GM18508 (cell line): ENCODE data around the gene DMXL1.

Experiments
- ATAC-seq: cut with Tn5 transposase; IDR thresholded peaks from one replicate; pipeline ENCODE4 v1.9.1; 2021; ENCODE audit warnings: moderate number of reproducible peaks; ENCODE audit not compliant: insufficient read depth, unreplicated experiment

DMXL1 gene

DNA sequence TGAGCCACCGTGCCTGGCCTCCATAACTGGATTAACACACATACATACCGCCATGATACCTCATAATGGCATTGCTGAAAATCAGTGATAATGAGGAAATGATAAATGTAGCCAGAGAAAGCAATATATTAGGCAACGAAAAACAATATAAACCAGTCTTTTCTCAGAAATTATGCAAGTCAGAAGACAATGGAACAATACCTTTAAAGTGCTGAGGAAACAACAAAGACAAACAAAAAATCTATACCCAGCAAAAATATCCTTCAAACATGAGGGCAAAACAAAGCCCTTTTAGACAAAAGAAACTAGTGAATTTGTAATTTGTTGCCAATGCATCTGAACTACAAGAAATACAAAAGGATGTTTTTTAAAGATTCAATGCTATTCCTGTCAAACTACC, 186.7 kb downstream of the DMXL1 start:
- no peak for ATAC-seq

GRCh38 chr5:119263639-119264038, 192.8 kb downstream of the DMXL1 start:
- ATAC-seq: no peak

DNA sequence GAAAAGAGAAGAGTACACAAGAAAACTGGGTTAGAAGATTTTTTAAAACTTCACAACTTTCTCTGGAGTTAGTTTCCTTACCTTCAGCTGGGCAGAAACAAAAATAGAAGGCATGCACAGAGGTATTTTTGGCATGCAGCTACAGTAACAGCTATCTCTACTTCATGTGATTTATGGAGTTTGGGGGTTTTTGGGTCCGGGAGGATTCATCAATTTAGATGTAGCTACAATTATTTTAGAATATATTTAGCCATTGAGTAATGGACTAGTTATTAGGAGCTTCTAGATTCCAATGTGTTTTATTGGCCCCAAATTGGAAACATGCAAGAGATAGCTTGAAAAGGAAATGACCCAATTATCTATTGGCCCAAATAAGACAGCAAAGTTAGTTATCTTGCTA, 193.3 kb downstream of the DMXL1 start:
- no peak for ATAC-seq

- ATAC-seq: peak; percentile 78
Observed at GRCh38 chr5:119267958-119268386, 197.1 kb downstream of the DMXL1 start.

DNA sequence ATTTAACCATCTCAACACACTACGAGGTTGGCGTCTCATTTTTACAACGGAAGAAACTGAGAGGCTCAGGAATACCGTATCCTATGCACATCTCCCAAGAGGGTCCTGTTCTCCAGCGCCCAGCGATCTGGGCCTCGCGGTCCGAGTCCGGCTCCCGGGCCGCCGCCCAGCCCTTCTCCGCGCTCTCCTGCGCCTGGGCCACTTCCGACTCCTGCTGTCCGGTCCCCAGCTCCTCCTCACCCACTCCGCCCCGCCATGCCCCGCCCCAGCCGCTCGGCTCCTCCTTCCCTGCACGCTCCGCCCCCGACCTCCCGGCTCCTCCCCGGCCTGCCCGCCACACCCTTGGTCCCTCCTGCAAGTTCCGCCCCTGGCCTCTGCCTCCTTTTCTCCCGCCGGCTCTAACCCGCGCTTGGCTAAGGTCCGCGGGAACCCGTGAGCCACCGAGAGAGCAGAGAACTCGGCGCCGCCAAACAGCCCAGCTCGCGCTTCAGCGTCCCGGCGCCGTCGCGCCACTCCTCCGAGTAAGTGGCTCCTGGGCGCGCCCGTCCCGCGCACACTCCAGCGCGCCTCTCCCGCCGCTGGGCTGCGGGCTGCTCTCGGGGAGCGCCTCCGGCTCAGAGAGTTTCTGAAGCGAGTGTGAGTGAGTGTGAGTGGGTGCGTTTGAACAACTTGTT, 197.6 kb downstream of the DMXL1 start:
- ATAC-seq: peak; percentile 42

GRCh38 chr5:119269061-119269944, 198.4 kb downstream of the DMXL1 start:
- ATAC-seq: no peak

DNA sequence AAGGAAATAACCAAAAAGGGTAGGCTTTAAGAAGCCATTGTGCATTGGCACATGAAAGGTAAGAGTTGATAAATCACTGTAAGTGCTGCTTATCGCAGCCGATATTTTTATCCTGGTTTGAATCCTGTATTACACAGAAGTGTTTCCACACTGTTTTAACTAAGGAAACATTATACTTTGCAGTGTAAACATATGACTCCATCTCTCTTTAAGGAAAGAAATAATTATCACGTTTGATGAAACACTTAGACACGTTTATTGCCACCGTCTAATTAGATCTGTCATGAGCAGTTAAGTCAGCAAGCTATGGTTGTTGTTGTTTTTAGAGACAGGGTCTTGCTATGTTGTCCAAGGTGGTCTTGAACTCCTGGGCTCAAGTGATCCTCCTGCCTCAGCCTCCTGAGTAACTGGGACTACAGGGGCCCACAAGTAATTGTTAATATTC, 199.3 kb downstream of the DMXL1 start:
- ATAC-seq: no peak

DNA sequence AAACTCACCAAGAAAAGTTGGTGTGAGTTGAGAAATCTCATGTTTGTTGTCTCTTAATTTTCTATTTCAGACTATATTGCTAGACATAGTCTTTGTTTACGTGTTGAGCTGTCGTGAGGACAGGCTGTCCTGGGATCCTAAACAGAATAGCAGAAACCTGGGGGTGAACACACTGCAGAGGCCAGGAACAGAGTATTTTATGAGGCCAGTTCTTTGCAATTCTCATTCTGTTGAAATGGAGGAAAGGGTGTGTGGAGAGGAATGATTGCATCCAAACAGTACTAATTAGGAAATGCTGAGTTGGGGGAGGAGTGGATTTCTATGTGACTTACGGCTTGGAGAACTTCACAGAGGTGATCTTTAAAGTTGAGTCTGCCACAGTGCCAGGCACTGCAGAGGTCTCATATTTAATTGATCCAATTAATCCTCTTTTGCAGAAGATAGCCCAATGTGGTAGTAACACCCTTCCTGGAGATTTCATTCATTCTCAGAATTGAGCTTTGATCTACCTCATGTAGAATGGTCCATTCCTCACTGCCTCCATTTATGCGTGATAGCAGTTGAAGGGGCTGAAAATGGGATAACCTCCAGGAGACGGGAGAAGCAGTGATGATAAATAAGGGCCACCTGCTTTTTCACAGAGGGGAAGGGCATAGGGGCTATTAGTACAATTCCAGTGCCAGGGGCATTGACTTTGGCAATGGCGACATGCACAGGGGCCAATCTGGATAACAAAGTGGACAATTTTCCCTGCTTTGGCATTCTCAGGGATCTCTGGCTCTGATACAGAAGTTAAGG, 200.3 kb downstream of the DMXL1 start:
- no peak for ATAC-seq

GRCh38 chr5:119271758-119272730, 201.2 kb downstream of the DMXL1 start:
- ATAC-seq: no peak

- no peak for ATAC-seq
Observed at GRCh38 chr5:119273391-119273839, 202.5 kb downstream of the DMXL1 start.

DNA sequence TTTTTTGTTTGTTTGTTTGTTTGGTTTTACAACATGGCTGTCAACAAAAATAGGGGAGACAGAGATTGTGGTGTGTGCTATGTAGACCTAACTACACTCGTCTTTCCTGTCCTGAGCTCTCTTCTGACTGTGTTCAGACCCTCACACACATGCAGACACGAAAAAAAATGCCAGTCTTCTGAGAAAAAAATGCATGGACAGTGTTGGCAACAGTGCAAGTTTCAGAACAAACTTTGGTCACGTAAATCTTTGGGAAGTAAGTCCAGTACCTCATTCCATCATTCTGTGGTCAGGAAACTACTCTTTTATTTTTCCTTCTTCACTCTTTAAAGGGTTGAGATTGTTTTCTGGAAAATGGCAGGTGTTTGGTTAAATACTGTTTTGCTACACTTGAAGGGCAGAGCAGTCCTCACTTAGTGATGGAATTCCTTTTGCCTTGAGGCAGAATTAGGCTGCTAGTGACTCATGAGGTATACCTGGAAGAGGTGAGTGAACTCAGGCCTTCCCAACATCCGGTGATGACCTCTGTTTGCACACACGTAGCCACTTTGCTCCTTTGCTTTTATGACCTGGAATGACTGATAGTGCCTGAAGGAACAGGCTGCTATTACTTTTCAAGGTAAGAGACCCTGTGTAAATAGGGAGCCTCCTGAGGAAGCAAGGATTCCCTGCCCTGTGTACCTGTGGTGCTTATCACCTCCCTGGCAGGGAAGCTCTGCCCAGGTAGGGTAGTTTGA, 203.3 kb downstream of the DMXL1 start:
- ATAC-seq: no peak

DNA sequence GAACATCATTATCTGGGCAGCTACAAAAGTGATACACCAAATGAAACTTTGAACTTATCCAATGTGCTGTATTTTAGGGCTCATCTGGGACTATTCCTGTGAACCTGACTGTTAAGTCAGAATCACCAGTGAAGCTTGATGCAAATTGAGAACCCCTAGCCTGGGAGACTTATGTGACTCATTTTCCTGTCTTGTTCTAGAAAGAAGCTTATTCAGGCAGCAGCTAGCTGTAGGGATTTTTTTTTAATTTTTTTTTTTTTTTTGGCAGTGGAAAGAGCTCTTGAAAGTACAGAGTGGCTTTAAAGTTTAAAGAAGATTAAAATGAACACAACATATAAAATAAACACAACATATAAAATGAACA, 203.9 kb downstream of the DMXL1 start:
- ATAC-seq: no peak

DNA sequence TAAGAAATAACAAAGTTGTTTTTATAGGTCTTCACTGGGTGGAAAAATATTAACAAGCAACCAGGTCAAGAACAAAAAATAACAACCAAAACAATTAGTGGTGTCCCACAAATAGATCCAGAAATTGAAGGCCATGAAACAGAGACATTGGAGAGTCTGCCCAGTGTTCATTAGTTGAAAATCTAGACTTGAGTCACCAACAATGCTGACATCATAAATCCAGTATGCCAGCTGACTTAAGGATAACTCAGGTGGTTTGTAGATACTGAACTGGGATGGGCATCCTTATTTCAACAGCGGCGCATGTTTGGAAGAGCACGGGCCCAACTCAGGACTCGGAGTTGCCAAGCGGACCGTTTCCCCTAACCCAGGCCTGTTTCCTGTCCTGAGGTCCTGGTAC, 204.3 kb downstream of the DMXL1 start:
- no peak for ATAC-seq

DNA sequence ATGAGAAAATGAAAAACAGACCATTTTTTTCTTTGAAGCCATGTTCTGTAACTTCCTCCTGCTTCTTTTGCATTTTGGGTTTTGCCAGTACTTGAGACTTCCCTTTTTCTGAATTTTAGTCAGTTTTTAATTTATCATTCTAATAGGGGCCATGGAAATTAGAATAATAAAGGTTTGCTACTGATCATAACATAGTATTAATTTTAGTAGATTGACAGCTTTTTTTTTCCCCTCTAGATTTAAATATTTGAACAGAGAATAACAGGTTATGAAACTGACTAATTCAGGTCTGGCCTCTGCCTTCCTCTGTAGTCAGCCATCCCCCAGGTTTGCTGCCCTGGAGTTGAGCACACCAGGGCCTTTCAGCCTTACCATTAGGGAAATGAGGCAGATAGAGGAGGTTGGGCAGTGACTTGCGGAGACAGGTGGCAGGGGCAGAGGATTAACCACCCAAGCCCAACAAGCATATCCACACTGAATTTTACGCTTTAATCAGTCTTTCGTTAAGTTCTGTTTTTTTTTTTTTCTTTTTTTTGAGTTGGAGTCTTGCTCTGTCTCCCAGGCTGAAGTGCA, 204.8 kb downstream of the DMXL1 start:
- ATAC-seq: peak; percentile 56

DNA sequence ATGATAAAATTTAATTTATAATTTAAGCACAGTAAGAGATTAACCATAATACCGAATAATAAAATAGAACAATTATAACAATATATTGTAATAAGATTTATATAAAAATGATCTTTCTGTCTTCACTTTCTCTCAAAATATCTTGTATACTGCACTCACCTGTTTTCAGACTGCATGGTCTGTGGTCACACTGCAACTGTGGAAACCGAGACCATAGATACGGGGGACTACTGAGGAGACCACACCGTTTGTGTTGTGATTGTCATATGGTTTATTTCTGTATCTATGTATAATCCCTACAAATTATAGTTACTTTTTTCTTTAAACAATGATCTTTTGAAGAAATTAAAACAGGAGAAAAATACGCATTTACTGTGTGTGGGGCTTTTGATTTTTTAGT, 206.1 kb downstream of the DMXL1 start:
- ATAC-seq: no peak

DNA sequence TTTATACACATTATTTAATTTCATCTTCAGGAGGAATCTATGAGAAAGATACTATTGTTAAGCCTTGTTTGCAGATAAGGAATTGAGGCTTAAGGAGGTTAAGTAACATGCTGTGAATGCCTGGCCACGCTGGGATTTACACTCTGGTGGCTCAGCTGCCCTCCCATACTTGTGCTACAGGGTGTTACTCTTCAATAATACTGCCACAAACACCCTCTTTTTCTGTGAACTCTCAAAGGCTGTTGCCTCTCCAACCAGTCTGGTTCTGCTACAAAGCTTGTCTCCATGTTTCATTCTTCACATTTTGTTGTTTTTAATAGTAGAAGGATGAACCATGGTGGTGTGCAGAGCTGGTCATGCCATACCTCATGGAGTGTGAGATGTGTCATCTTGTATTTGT, 208.2 kb downstream of the DMXL1 start:
- ATAC-seq: no peak

DNA sequence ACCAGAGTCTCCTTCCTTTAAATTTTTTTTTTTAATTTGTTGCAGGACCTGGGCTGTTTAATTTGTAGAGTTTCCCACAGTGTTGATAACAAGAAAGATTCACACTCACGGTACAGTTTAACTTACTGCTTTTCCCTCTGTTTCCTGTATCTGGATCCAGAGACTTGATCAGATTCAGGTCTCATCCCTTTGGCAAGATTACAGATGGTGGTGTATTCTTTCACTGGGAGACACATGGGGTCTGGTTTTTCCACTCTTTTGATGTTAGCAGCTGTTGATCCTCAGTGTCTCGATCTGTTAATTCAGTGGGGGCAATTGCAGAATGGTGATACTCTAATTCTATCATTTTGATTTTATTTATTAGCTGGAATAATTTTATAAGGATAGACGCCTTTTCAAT, 209.5 kb downstream of the DMXL1 start:
- ATAC-seq: no peak

- no peak for ATAC-seq
Observed at GRCh38 chr5:119282628-119283027, 211.7 kb downstream of the DMXL1 start.

DNA sequence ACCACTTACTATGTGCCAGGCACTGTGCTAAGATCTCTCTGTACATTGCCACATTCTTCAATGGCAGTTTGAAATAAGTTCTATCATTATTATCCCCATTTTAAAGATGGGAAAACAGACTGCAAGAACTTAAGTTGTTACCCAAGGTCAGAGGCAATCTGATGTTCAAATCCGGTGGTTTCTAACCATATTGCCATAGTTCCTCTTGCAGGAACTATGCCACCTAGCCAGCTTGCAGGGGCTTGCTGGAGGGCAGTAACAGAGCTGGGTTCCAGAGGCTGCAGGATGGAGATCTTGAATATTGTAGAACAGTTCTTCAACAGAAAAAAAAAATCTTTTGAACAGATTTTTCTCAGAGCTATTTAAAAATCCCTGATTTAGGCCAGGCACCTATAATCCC, 213.1 kb downstream of the DMXL1 start:
- no peak for ATAC-seq
